H1 (cell line): Measurements from ENCODE around the gene DCAF6. TPM values are rescaled to one million over a fixed set of nuclear protein-coding genes. Genes with fewer than 3 reads are reported as not detected.

ENCODE experiments used
- BRCA1 ChIP-seq: IDR thresholded peaks from 2 replicates; pipeline ENCODE4 v1.6.1; 2012; ENCODE audit warnings: low read depth, low read length, improper control_type of control experiment
- CHD7 ChIP-seq: fragments of 300-600 bp; sonication (generic); IDR thresholded peaks from 2 replicates; pipeline ENCODE4 v1.7.1; 2012; ENCODE audit warnings: low read length, moderate library complexity, mild to moderate bottlenecking, inconsistent platforms; ENCODE audit not compliant: insufficient replicate concordance
- CTCF ChIP-seq, 3 experiments: IDR thresholded peaks; 1 replicate in 2 of 3; 2 replicates in 1 of 3; pipeline versions ENCODE4 v1.5.1 to v1.6.1; 2011; ENCODE audit warnings: low read length in 3 of 3, mild to moderate bottlenecking in 3 of 3, inconsistent platforms in 2 of 3, low read depth in 1 of 3, moderate library complexity in 1 of 3; ENCODE audit not compliant: insufficient read depth in 1 of 3; ENCODE audit errors: control extremely low read depth in 1 of 3
- KDM1A ChIP-seq: fragments of 200-600, 300-600 bp; sonication (generic); IDR thresholded peaks from 2 replicates; pipeline ENCODE4 v1.7.1; 2016; ENCODE audit warnings: mild to moderate bottlenecking, low read length, borderline replicate concordance
- NANOG ChIP-seq: IDR thresholded peaks from 2 replicates; pipeline ENCODE4 v1.6.1; 2011; ENCODE audit warnings: low read length, low read depth, mild to moderate bottlenecking, inconsistent platforms; ENCODE audit not compliant: insufficient read depth, poor library complexity, severe bottlenecking
- TBP ChIP-seq: IDR thresholded peaks from 2 replicates; pipeline ENCODE4 v1.6.1; 2011; ENCODE audit warnings: low read depth, low read length, improper control_type of control experiment
- polyA plus RNA-seq, 7 experiments: library from polyadenylated mRNA; depleted of rRNA in 3 of 7; stranded (reverse) in 5 of 7; unstranded in 2 of 7; fragments of >200 nt in 5 of 7; fragments of 200-250 nt in 2 of 7; gene quantifications; 1 replicate in 5 of 7; 2 replicates in 1 of 7; 4 replicates in 1 of 7; pipeline versions ENCODE4 v1.2.1 to v1.2.3, GENCODE V29; 2011 to 2013; ENCODE audit warnings: missing spikeins in 2 of 7, mixed read lengths in 2 of 7
- total RNA-seq: library from RNA; stranded (reverse); fragmentation: NEBNext Ultra II Directional; extraction: Animal tissue kit (Norgen Biotek cat#: 25700); gene quantifications from 2 replicates; pipeline ENCODE4 v1.2.1, GENCODE V29; 2021

The DCAF6 gene
- total and polyA plus RNA-seq, 2 of the 8 experiments (the other 6 are each of a cell fraction or from before 2014, with no cell fraction given): 12.3 to 17.4 TPM

- no peak for TF ChIP-seq CHD7
- no peak for TF ChIP-seq BRCA1
- no peak for TF ChIP-seq CTCF (IDR thresholded peaks at IDR 0.05; ENCODE audit: control extremely low read depth in 1 of 3, insufficient read depth in 1 of 3, low read depth in 1 of 3, low read length in 3 of 3)
- TF ChIP-seq NANOG: no peak
- no peak for TF ChIP-seq TBP
- TF ChIP-seq KDM1A: no peak
Observed at GRCh38 chr1:168087696-168088095, 151.2 kb downstream of the DCAF6 start (continued).
